GM19468 (cell line): ENCODE measurements around the gene DUSP18.
"Not testable (repeated sequence)": the region's sequence is repeated elsewhere in the genome, so short reads cannot be mapped to it uniquely, and the experiment has no call there.

Source experiments
- ATAC-seq: cut with Tn5 transposase; IDR thresholded peaks from one replicate; pipeline ENCODE4 v1.9.1; 2021; ENCODE audit warnings: mild to moderate bottlenecking, moderate library complexity, moderate number of reproducible peaks; ENCODE audit not compliant: unreplicated experiment; ENCODE audit errors: extremely low read depth

Gene DUSP18

DNA sequence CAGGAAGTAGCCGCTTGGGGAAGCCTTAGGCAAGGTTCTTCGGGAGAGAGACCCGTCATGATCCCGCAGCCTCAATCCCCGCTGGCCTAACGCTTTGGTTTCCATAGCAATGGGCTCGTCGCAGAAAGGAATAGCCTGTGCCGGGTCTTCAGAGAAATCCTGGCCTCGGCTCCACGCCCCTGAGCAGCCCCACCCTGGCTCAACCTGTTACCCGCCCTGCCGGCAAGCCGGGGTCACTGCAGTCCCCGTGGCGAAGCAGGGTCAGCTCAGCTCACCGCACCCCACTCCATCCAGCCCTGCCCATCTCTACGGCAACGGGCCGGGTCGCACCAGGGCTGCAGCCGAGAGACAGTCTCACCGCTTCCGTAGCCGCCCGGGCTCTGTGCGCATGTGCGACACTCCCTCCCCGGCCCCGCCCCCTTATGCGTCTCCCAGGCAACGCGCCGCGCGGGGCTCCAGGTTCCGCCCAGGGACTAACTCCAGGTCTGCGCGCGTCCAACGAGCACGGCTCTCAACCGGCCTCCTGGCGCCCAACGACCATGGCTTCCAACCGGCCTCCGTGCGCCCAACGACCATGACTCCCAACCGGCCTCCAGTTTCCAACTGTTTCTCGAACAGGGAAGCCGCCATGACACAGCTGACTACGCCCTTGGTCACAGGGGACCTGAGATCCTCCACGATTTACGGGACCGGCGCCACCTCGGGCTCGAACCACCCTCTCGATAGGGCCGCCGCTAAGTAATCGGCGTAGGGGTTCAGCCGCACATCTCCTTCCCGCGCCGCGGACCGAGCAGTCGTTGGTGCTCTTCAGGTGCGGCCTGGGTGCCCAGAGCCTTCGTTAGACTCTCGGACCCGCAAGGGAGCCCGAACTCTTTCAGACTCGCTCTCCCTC is at the start of gene DUSP18:
TSS of gene DUSP18 (minus strand) at position 382 of the 892 bp plus-strand sequence. CDS start 3,872 bp downstream, outside the sequence.
- ATAC-seq = no peak

DNA sequence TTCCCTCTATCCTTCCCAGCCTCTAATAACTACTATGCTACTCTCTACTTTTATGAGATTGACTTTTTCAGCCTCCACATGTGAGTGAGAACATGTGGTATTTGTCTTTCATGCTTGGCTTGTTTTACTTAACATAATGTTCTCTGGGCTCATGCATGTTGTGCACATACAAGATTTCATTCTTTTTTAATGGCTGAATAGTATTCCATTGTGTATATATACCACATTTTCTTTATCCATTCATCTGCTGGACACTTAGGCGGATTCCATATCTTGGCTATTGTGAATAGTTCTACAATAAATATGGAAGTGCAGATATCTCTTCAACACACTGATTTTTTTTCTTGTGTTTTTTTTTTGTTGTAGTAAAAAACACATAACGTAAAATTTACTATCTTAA is 46.4 kb upstream of the DUSP18 start:
- no peak for ATAC-seq

DNA sequence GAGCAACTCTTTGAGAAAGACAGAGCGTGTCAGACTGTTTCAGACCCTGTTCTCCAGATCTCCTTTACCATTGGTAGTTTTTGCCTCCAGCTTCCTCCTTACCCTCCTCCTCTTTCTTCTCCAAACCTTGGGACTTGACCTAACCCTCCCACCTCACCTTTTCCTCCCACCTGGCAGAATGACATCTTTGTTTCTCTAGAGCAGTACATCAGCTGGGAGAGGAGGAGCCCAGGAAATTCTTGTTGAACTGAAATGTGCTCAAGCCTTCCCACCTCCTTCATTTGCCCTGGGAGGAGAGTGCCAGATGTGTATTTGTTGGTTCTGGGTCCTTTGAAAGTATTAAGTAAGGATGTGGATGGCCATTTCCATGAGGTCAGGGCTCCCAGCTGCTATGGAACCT is 44.4 kb upstream of the DUSP18 start:
- no peak for ATAC-seq

DNA sequence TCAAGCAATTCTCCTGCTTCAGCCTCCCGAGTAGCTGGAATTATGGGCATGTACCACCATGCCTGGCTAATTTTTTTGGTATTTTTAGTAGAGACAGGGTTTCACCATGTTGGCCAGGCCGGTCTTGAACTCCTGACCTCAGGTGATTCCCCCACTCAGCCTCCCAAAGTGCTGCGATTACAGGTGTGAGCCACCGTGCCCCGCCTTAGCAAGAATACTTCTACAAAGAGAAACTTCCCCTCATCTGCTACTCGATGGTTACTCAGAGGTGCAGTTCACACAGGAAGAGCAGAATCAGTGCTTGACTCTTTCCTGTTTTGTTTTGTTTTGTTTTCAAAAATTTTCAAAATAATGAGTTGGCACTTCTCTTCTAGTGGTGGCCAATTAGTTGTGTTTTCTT is 42.3 kb upstream of the DUSP18 start:
- not testable (repeated sequence) for ATAC-seq

GRCh38 chr22:30705710-30706651 is 38.3 kb upstream of the DUSP18 start:
- peak; percentile 21 for ATAC-seq

GRCh38 chr22:30704978-30705377 is 37.3 kb upstream of the DUSP18 start:
- no peak for ATAC-seq

- ATAC-seq = no peak
These were observed 35.2 kb upstream of the DUSP18 start for GRCh38 chr22:30702856-30703255.

DNA sequence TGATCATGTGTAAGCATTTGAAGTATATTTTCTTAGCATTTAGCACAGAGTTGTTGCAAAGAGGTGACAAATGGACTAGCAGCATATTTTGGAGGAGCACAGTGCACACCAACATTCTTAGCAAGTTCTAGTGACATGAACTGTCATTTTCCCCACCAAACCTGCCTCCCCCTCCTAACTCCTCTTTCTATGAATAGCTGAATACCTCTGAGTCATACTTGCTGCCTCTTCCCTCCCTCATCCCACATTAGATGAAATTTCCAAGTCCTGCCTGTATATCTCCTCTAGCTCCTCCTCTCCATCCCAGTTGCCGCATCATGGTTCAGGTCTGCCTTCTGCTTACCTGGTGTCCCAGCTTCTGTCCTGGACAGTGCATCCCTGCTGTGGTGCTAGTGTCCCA is 34.2 kb upstream of the DUSP18 start:
- no peak for ATAC-seq

- no peak for ATAC-seq
These were observed 30.3 kb upstream of the DUSP18 start for GRCh38 chr22:30697975-30698374.

DNA sequence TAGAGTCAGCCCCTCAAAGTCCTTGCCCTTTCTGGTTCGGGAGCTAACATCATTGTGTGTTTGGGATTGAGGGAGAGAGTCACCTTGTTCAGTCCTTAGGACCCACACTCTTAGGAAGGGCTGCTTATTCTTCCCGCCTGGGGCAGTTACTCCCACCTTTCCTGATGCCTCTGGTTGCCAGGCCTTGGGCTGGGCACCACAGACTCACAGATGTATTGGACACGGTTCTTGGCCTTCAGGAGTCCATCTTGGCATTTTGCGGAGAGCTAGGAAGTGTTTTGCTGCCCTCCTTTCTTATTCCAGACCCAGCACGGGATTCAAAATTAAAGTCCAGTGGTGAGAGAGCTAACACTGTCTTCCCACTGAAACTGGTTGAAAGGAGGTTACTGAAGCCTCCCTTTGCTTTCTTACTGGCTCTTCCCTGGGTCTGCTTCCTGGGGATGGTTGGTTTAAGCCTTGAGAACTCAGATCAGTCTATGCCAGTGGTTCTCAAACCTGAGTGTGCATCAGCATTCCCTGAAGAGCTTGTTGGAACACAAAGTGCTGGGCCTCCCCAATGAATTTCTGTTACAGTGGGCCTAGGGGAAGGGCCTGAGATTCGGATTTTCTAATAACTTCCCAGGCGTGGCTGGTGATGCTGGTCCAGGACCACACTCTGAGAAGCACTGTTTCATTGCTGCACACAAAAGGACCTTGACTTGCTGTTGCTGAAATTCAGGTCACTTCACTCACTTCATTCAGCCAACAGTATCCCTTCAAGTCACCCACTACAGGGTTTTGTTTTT is 28.4 kb upstream of the DUSP18 start:
- no peak for ATAC-seq

- ATAC-seq = no peak
These were observed 27.7 kb upstream of the DUSP18 start for GRCh38 chr22:30695351-30695851.

- no peak for ATAC-seq
These were observed 27.1 kb upstream of the DUSP18 start, which contains the start of gene OSBP2 for GRCh38 chr22:30694640-30695350. OSBP2 (plus strand) TSS chr22:30694874; CDS start chr22:30694910, 36 bp downstream.

GRCh38 chr22:30694171-30694639 is 26.5 kb upstream of the DUSP18 start:
- no peak for ATAC-seq

GRCh38 chr22:30691204-30691603 is 23.5 kb upstream of the DUSP18 start:
- no peak for ATAC-seq

GRCh38 chr22:30689622-30690021 is 21.9 kb upstream of the DUSP18 start:
- no peak for ATAC-seq

- no peak for ATAC-seq
These were observed 19.7 kb upstream of the DUSP18 start for GRCh38 chr22:30687358-30687757.

- no peak for ATAC-seq
These were observed 17.5 kb upstream of the DUSP18 start for GRCh38 chr22:30685178-30685577.

DNA sequence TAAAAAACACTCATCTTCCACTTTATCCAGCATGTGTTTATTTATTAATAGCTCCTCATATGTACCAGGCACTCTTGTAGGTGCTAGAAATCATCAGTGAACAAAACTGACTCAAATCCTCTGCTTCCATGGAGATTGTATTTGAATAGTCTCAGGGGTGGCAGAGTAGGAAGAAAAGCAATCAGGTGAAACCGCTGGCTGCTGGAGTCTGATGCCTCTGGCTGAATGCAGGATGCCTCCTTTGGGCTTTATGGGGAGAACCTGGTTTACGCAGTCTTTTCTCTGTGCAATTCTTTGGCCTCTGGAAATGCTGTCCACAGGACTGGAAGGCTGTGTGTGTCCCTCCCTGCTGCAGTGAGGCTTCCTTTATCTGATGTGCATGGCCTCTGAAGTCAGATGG is 14.2 kb upstream of the DUSP18 start:
- ATAC-seq = no peak
